GM21515 (cell line): Measurements from ENCODE around the gene PARD6G.
"Not testable (repeated sequence)": the region's sequence is repeated elsewhere in the genome, so short reads cannot be mapped to it uniquely, and the experiment has no call there.

Experiments
- ATAC-seq: cut with Tn5 transposase; IDR thresholded peaks from one replicate; pipeline ENCODE4 v1.9.1; 2021; ENCODE audit not compliant: unreplicated experiment

The PARD6G gene

GRCh38 chr18:80241919-80242777, 5.2 kb downstream of the PARD6G start:
- no peak for ATAC-seq

DNA sequence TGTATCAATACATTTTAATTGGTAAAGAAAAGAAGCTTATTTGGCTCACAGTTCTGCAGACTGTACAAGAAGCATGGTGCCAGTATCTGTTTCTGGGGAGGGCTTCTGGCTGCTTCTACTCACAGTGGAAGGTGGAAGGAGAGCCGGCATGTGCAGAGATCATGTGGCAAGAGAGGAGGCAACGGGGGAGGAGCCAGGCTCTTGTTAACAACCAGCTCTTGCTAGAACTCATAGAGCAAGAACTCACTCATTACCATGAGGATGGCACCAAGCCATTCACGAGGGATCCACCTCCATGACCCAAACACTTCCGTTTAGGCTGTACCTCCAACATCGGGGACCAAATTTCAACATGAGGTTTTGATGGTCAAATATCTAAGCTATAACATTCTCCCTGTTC, 7.5 kb downstream of the PARD6G start:
- no peak for ATAC-seq

DNA sequence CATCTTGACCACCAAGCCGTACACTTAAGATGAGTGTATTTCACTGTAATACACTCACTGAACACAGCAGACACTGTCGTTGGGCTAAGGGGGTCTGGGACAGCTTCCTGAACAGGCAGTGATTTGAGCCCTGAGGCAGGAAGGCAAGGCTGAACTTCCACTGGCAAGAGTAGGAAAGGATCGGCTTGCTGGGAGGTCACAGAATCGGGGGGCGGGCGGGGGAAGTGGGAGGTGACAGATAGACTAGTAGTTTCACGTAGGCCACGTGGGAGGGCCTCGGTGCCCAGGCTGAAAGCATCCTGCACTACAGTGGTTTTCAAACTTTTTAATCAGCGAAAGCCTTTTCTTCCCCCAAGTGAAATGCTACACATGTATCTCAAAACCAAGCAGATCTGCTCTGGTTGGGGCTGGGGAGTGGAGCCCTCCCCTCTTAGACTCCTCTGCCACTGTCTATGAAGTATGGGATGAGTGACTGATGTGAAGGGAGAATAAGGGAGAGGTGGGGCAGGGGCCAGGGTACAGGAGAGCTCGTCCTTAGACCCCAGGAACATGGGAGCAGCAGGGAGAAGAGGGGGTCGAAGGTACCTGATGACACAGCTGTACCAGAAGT, 8.6 kb downstream of the PARD6G start:
- ATAC-seq: no peak

GRCh38 chr18:80237519-80237918, 9.8 kb downstream of the PARD6G start:
- ATAC-seq: not testable (repeated sequence)

DNA sequence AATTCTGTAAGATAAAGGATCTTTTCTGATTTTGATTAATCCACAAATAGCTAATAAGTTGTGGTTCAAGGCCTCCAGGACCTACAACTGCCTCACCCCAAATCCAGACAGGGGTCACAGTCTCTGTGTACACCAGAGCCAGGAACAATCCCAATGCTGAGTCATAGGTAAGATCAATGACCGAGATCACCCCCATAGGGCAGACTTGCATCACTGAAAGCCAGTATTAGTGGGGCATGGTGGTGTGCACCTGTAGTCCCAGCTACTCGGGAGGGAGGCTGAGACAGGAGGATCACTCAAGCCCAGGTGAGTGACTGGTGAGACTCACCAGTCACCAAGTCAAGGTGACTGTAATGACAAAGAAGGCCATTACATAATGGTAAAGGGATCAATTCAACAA, 12.9 kb downstream of the PARD6G start:
- ATAC-seq: no peak

- no peak for ATAC-seq
Measured at GRCh38 chr18:80233899-80234298, 13.4 kb downstream of the PARD6G start.

- no peak for ATAC-seq
Measured at GRCh38 chr18:80233201-80233835, 14.0 kb downstream of the PARD6G start.

DNA sequence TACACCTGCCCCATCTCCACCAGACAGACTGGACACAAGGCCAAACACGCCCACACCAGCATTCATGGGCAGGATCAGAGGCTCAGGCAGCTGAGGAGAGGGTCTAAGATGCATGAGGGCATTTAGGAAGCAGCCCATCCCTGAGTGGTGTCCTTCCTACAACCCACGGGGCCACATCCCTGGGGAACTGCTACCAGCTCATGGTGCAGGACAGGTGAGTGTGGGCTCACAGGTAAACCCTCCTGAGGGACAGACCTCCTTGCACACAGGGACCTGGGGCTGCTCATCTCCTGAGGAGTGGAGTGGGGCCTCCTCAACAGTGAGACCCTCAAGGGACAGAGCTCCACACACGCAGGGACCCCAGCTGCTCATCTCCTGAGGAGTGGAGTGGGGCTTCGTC, 14.6 kb downstream of the PARD6G start:
- no peak for ATAC-seq

DNA sequence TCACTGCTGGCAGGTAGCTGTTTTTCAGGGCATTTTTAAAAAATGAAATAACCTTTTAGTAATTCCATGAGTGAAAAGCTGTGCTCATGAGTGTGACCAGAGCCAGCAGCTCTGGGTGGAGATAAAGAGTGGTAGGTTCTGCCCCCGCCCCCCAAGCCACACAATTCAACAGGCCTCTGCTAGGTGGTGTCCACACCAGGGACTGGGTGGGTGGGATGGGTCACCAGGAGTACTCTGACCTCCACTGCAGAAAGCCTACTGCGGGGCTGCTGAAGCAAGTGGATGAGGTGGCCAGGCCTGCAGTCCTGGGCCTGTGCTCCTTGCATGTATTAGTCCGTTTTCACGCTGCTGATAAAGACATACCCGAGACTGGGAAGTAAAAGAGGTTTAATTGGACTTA, 15.3 kb downstream of the PARD6G start:
- no peak for ATAC-seq

- no peak for ATAC-seq
Measured at GRCh38 chr18:80231616-80232015, 15.7 kb downstream of the PARD6G start.

- ATAC-seq: no peak
Measured at GRCh38 chr18:80231151-80231550, 16.2 kb downstream of the PARD6G start.

DNA sequence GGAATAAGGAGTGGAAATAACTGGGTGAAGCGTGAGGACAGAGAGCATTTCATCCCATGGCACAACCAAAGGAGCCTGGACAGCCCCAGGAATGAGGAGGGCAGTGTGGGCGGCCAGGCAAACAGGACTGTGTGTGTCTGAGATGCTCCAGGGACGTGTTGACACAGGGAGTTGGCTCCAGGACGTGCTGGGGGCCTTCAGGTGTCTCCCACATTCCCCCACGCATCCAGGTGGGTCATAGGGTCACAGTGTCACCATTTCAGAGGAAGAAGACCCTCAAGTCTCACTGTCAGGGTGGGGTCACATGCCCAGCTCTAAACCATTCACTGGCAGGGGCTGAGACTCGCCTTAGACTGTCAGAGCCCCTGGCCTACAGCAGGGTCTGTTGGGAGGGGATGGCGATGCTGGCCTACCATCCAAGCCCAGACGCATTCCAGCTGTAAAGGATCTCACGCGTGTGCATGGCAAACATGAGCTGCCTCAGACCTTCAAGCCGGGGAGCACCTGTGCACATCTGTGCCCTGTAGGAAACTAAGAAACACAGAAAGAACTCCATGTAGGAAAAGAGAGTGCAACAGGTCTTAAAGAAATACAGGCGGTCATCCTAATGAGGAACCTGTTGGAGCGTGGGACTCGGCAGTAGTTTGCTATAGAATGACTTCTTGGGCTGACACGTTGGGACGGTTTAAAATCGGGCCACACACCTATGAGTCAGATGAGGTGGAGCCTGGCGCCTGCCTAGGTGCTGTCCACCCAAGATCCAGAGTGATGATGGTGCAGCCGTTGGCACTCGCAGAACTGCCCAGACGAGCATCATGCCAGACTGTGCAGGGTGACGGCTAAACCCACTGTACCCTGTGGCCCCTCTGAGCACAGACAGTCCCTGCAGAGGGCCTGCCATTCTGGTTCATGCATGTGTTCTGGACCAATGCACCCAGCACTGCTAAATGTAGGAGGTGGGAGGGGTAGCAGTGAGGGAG, 17.3 kb downstream of the PARD6G start:
- ATAC-seq: no peak

- no peak for ATAC-seq
Measured at GRCh38 chr18:80229363-80229762, 18.0 kb downstream of the PARD6G start.

DNA sequence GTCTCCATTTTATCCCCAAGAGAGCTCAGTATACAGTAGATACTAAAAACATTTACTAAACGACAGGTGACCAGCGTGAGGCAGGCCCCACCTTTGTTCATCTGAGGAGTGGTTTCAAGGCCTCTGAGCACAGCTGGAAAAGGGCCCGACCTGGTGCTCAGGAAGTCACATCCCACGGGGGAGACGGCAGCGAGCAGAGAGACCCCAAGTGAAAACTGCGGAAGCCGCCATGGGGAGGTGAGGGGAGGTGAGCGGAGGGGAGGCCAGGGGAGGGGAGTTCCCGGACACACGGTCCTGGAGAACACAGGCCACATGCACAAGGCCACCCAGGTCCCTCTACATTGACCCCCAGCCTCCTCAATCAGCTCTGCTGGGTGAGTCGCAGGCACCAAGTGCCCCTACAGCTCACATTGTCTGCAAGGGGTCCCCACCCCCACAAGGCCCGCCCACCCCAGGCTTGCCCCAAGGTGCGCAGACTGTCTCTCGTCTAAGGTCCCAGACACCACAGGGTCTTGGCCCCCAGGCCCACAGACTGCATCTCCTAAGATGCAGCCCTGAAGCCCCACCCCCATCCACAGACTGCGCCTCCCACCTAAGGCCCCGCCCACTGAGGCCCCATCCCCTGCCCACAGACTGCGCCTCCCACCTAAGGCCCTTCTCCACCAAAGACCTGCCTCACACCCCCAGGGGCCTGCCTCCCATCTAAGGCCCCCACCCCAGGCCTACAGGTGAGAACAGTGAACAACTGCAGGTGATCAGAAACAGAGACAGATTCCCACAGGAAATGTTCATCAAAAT, 19.1 kb downstream of the PARD6G start:
- ATAC-seq: no peak

GRCh38 chr18:80227472-80227871, 19.8 kb downstream of the PARD6G start:
- no peak for ATAC-seq

DNA sequence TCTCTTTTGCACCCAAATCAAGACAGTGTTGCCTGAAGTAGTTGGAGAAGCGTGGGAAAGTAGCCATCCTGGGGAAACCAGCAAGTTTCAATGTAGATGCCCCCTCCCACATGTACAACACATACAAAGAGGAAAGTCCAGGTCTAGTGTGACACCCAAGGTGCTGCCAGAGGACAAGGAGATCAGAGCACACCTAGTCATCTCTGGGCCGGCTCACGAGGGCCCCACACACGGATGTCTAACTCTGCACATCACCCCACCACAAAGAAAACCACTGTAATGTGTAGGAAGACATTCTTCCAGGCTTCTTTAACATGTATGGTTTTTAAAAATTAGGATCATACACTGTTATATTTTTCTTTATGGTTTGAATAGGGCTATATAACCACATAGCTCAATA, 21.6 kb downstream of the PARD6G start:
- ATAC-seq: no peak

- no peak for ATAC-seq
Measured at GRCh38 chr18:80223581-80224148, 23.6 kb downstream of the PARD6G start.

- not testable (repeated sequence) for ATAC-seq
Measured at GRCh38 chr18:80219488-80219887, 27.8 kb downstream of the PARD6G start.

- ATAC-seq: no peak
Measured at GRCh38 chr18:80218341-80219227, 28.7 kb downstream of the PARD6G start.
